HG03064 (cell line): ENCODE measurements around the gene ACVR1.
"Not testable (repeated sequence)": the region's sequence is repeated elsewhere in the genome, so short reads cannot be mapped to it uniquely, and the experiment has no call there.

Experiments used
- ATAC-seq: cut with Tn5 transposase; IDR thresholded peaks from one replicate; pipeline ENCODE4 v1.9.1; 2021; ENCODE audit warnings: low read depth; ENCODE audit not compliant: unreplicated experiment

ACVR1 gene

GRCh38 chr2:157830696-157831570 lies 45.2 kb downstream of the ACVR1 start:
- no peak for ATAC-seq

- no peak for ATAC-seq
Measured at GRCh38 chr2:157830266-157830665, 45.9 kb downstream of the ACVR1 start.

GRCh38 chr2:157827377-157827776 lies 48.8 kb downstream of the ACVR1 start:
- no peak for ATAC-seq

GRCh38 chr2:157826644-157827043 lies 49.5 kb downstream of the ACVR1 start:
- not testable (repeated sequence) for ATAC-seq

GRCh38 chr2:157825885-157826284 lies 50.2 kb downstream of the ACVR1 start:
- ATAC-seq, result no peak

- no peak for ATAC-seq
Measured at GRCh38 chr2:157822993-157823392, 53.1 kb downstream of the ACVR1 start.

GRCh38 chr2:157822533-157822932 lies 53.6 kb downstream of the ACVR1 start:
- ATAC-seq, result no peak

- ATAC-seq, result no peak
Measured at GRCh38 chr2:157821519-157822131, 54.5 kb downstream of the ACVR1 start.

GRCh38 chr2:157820193-157820592 lies 55.9 kb downstream of the ACVR1 start:
- no peak for ATAC-seq

GRCh38 chr2:157819761-157820160 lies 56.4 kb downstream of the ACVR1 start:
- no peak for ATAC-seq

GRCh38 chr2:157818227-157818626 lies 57.9 kb downstream of the ACVR1 start:
- ATAC-seq, result no peak

- no peak for ATAC-seq
Measured at GRCh38 chr2:157815421-157815820, 60.7 kb downstream of the ACVR1 start.

- ATAC-seq, result no peak
Measured at GRCh38 chr2:157813467-157813866, 62.7 kb downstream of the ACVR1 start.

GRCh38 chr2:157810037-157810436 lies 66.1 kb downstream of the ACVR1 start:
- ATAC-seq, result no peak

- no peak for ATAC-seq
Measured at GRCh38 chr2:157809212-157809611, 66.9 kb downstream of the ACVR1 start.

- ATAC-seq, result no peak
Measured at GRCh38 chr2:157808421-157808820, 67.7 kb downstream of the ACVR1 start.

GRCh38 chr2:157806426-157807077 lies 69.6 kb downstream of the ACVR1 start:
- no peak for ATAC-seq

GRCh38 chr2:157805519-157805918 lies 70.6 kb downstream of the ACVR1 start:
- ATAC-seq, result no peak

GRCh38 chr2:157804355-157804754 lies 71.8 kb downstream of the ACVR1 start:
- ATAC-seq, result no peak

GRCh38 chr2:157803952-157804351 lies 72.2 kb downstream of the ACVR1 start:
- no peak for ATAC-seq

- ATAC-seq, result no peak
Measured at GRCh38 chr2:157803476-157803875, 72.7 kb downstream of the ACVR1 start.
